IMR-90 (cell line): Measurements from ENCODE around the gene INSL3. TPM values are rescaled to one million over a fixed set of nuclear protein-coding genes. Genes with fewer than 3 reads are reported as not detected.

Source experiments
- ATAC-seq: fragments of 200-7000 bp; cut with Tn5 transposase; 2 replicates; pipeline ENCODE4 v1.9.1; 2020; ENCODE audit warnings: low read depth, mild to moderate bottlenecking, moderate library complexity
- BruUV-seq: library from RNA; stranded (reverse); fragments of 400-500 nt; replicated peaks from 2 replicates; lab custom pipeline; 2021; lab: Mats Ljungman, UMichigan
- CTCF ChIA-PET: fragments of 300-600 bp; formaldehyde crosslinking; extraction: SDS; loops from one replicate; lab custom pipeline; 2021; ENCODE audit warnings: antibody characterized with exemption; lab: Yijun Ruan, JAX
- POLR2A ChIA-PET: fragments of 300-600 bp; sonication (Branson Sonifier 250); formaldehyde crosslinking; loops from one replicate; lab custom pipeline; 2022; ENCODE audit warnings: antibody characterized with exemption; ENCODE audit not compliant: unreplicated experiment; lab: Charles Lee
- DNase-seq: peaks from one replicate; pipeline ENCODE4 v3.0.0; 2013
- H2AFZ ChIP-seq: replicated peaks from 2 replicates; pipeline ENCODE3; 2013; ENCODE audit warnings: low read length, mild to moderate bottlenecking; ENCODE audit not compliant: poor library complexity
- H2AK5ac ChIP-seq: 2 replicates; pipeline ENCODE4 v1.6.1; 2013; ENCODE audit warnings: low read depth, low read length, inconsistent platforms
- H2AK9ac ChIP-seq: replicated peaks from 2 replicates; pipeline ENCODE3; 2013; ENCODE audit warnings: mild to moderate bottlenecking, low read depth, low read length, moderate library complexity; ENCODE audit not compliant: poor library complexity
- H2BK120ac ChIP-seq: 2 replicates; pipeline ENCODE4 v1.6.1; 2013; ENCODE audit warnings: low read depth, low read length, inconsistent platforms
- H2BK15ac ChIP-seq: 3 replicates; pipeline ENCODE4 v1.6.1; 2013; ENCODE audit warnings: low read depth, low read length, inconsistent platforms
- H2BK20ac ChIP-seq: 2 replicates; pipeline ENCODE4 v1.6.1; 2013; ENCODE audit warnings: low read depth, mild to moderate bottlenecking, inconsistent platforms, low read length, moderate library complexity
- H2BK5ac ChIP-seq: 2 replicates; pipeline ENCODE4 v1.6.1; 2013; ENCODE audit warnings: mild to moderate bottlenecking, low read depth, low read length, inconsistent platforms; ENCODE audit not compliant: poor library complexity, severe bottlenecking
- H3K14ac ChIP-seq: replicated peaks from 2 replicates; pipeline ENCODE4 v1.6.1; 2013; ENCODE audit warnings: low read depth, low read length, inconsistent platforms
- H3K18ac ChIP-seq: 2 replicates; pipeline ENCODE4 v1.6.1; 2013; ENCODE audit warnings: low read depth, low read length, control low read depth
- H3K23ac ChIP-seq: 2 replicates; pipeline ENCODE4 v1.6.1; 2013; ENCODE audit warnings: low read depth, low read length, inconsistent platforms
- H3K27ac ChIP-seq: 2 replicates; pipeline ENCODE4 v1.5.1; 2013; ENCODE audit warnings: mild to moderate bottlenecking, control low read depth, low read length; ENCODE audit not compliant: insufficient read depth
- H3K27me3 ChIP-seq: 2 replicates; pipeline ENCODE4 v1.6.1; 2013; ENCODE audit warnings: low read length; ENCODE audit not compliant: control insufficient read depth, insufficient read depth
- H3K36me3 ChIP-seq: 2 replicates; pipeline ENCODE4 v1.6.1; 2013; ENCODE audit warnings: low read length, mixed read lengths; ENCODE audit not compliant: control insufficient read depth, insufficient read depth
- H3K4ac ChIP-seq: 2 replicates; pipeline ENCODE4 v1.6.1; 2013; ENCODE audit warnings: low read depth, low read length, inconsistent platforms
- H3K4me1 ChIP-seq: 2 replicates; pipeline ENCODE4 v1.6.1; 2013; ENCODE audit warnings: low read length, mixed read lengths; ENCODE audit not compliant: control insufficient read depth, insufficient read depth
- H3K4me2 ChIP-seq: 2 replicates; pipeline ENCODE4 v1.6.1; 2013; ENCODE audit warnings: low read depth, mild to moderate bottlenecking, control low read depth, low read length, moderate library complexity
- H3K4me3 ChIP-seq: 2 replicates; pipeline ENCODE4 v1.5.1; 2013; ENCODE audit warnings: low read depth, mild to moderate bottlenecking, control low read depth, low read length, moderate library complexity; ENCODE audit not compliant: insufficient read depth
- H3K56ac ChIP-seq: 2 replicates; pipeline ENCODE4 v1.6.1; 2013; ENCODE audit warnings: low read length, inconsistent platforms; ENCODE audit not compliant: insufficient read depth; ENCODE audit errors: extremely low read depth
- H3K79me1 ChIP-seq, 2 experiments: 2 replicates each; pipeline ENCODE4 v1.6.1; 2013; ENCODE audit warnings: low read length in 2 of 2, inconsistent platforms in 1 of 2, low read depth in 1 of 2
- H3K9ac ChIP-seq: 2 replicates; pipeline ENCODE4 v1.6.1; 2013; ENCODE audit warnings: low read depth, low read length, control low read depth
- H3K9me1 ChIP-seq: 2 replicates; pipeline ENCODE4 v1.6.1; 2013; ENCODE audit warnings: low read length, inconsistent platforms; ENCODE audit not compliant: insufficient read depth
- H3K9me3 ChIP-seq: 2 replicates; pipeline ENCODE4 v1.6.1; 2013; ENCODE audit warnings: low read length; ENCODE audit not compliant: control insufficient read depth, insufficient read depth
- H4K20me1 ChIP-seq: 2 replicates; pipeline ENCODE4 v1.6.1; 2013; ENCODE audit warnings: low read length, inconsistent platforms; ENCODE audit not compliant: insufficient read depth
- H4K5ac ChIP-seq: 2 replicates; pipeline ENCODE4 v1.6.1; 2013; ENCODE audit warnings: mild to moderate bottlenecking, low read depth, low read length, control low read depth
- H4K8ac ChIP-seq, 2 experiments: 2 replicates each; pipeline ENCODE4 v1.6.1; 2013; ENCODE audit warnings: low read depth in 2 of 2, low read length in 2 of 2, control low read depth in 1 of 2, inconsistent platforms in 1 of 2
- H4K91ac ChIP-seq: 2 replicates; pipeline ENCODE4 v1.6.1; 2013; ENCODE audit warnings: low read depth, low read length, inconsistent platforms; ENCODE audit not compliant: insufficient read depth
- CEBPB ChIP-seq: IDR thresholded peaks from 2 replicates; pipeline ENCODE4 v1.6.1; 2012; ENCODE audit warnings: low read depth, low read length, improper control_type of control experiment
- CHD1 ChIP-seq: IDR thresholded peaks from 2 replicates; pipeline ENCODE4 v1.6.1; 2012; ENCODE audit warnings: low read depth, low read length, improper control_type of control experiment
- FOS ChIP-seq: fragments of 150-350 bp; IDR thresholded peaks from 2 replicates; pipeline ENCODE4 v1.6.1; 2016; ENCODE audit warnings: low read depth, low read length
- MAFK ChIP-seq: IDR thresholded peaks from 2 replicates; pipeline ENCODE4 v1.6.1; 2012; ENCODE audit warnings: low read depth, low read length, improper control_type of control experiment
- MAZ ChIP-seq: IDR thresholded peaks from 2 replicates; pipeline ENCODE4 v1.6.1; 2012; ENCODE audit warnings: low read depth, mild to moderate bottlenecking, low read length, improper control_type of control experiment, moderate library complexity, borderline replicate concordance
- MXI1 ChIP-seq: IDR thresholded peaks from 2 replicates; pipeline ENCODE4 v1.6.1; 2012; ENCODE audit warnings: low read depth, mild to moderate bottlenecking, low read length, moderate library complexity, borderline replicate concordance
- NFE2L2 ChIP-seq: fragments of 150-350 bp; IDR thresholded peaks from 2 replicates; pipeline ENCODE4 v1.6.1; 2016; ENCODE audit warnings: low read depth, mild to moderate bottlenecking, low read length
- RAD21 ChIP-seq: IDR thresholded peaks from 2 replicates; pipeline ENCODE4 v1.6.1; 2012; ENCODE audit warnings: low read length, improper control_type of control experiment
- RCOR1 ChIP-seq: IDR thresholded peaks from 2 replicates; pipeline ENCODE4 v1.6.1; 2012; ENCODE audit warnings: mild to moderate bottlenecking, low read length, improper control_type of control experiment; ENCODE audit not compliant: insufficient replicate concordance
- RFX5 ChIP-seq: IDR thresholded peaks from 2 replicates; pipeline ENCODE4 v1.8.0; 2012; ENCODE audit warnings: low read depth, mild to moderate bottlenecking, low read length, moderate library complexity
- SMC3 ChIP-seq: fragments of 150-350 bp; IDR thresholded peaks from 2 replicates; pipeline ENCODE4 v1.6.1; 2016; ENCODE audit warnings: low read depth, mild to moderate bottlenecking, antibody characterized with exemption, low read length, moderate library complexity
- WGBS, 2 experiments: methylation state at CpG; one replicate each; pipeline versions ENCODE4 v1.1.5 to v1.1.7; 2013; ENCODE audit warnings: missing lambda C conversion rate in 2 of 2; ENCODE audit not compliant: insufficient read length in 1 of 2; ENCODE audit errors: extremely low coverage in 2 of 2; 5-methylcytosine and 5-hydroxymethylcytosine counted together
- dilution Hi-C: fragments of 300-500 bp; cut with HindIII; formaldehyde crosslinking; loops from one replicate; pipeline ENCODE4 v1.14.3; 2018; ENCODE audit warnings: low sequenced_read_pairs; ENCODE audit not compliant: unreplicated experiment
- in situ Hi-C: fragments of 300-500 bp; cut with MboI; formaldehyde crosslinking; loops from 3 replicates; pipeline ENCODE4 v1.14.3; 2019; ENCODE audit warnings: low sequenced_read_pairs, inconsistent platforms, mixed read lengths
- intact Hi-C: fragments of 100-400 bp; cut with micrococcal nuclease; formaldehyde crosslinking; loops from 2 replicates; pipeline ENCODE4 v1.10.0; 2022
- polyA plus RNA-seq, 3 experiments: library from polyadenylated mRNA; depleted of rRNA; stranded (reverse); fragments of >200 nt; gene quantifications; 2 replicates each; pipeline ENCODE4 v1.2.3, GENCODE V29; 2012; ENCODE audit warnings: low replicate concordance in 1 of 3
- total RNA-seq: library from RNA; depleted of rRNA; stranded (reverse); fragments of >200 nt; gene quantifications from 2 replicates; pipeline ENCODE4 v1.2.3, GENCODE V29; 2012
- TF ChIP-seq, protein P1 (sequence below): fragments of 150-350 bp; IDR thresholded peaks from 2 replicates; pipeline ENCODE4 v1.6.1; 2016; ENCODE audit warnings: low read depth, mild to moderate bottlenecking, low read length, moderate library complexity, borderline replicate concordance
- TF ChIP-seq, protein P2 (sequence below): conservative IDR thresholded peaks from 2 replicates; pipeline ENCODE4 v1.5.1; 2012; ENCODE audit warnings: mild to moderate bottlenecking, low read depth, low read length, improper control_type of control experiment

INSL3 gene
- total and polyA plus RNA-seq, 2 of the 4 experiments (the other 2 are of a cell fraction): not detected

DNA sequence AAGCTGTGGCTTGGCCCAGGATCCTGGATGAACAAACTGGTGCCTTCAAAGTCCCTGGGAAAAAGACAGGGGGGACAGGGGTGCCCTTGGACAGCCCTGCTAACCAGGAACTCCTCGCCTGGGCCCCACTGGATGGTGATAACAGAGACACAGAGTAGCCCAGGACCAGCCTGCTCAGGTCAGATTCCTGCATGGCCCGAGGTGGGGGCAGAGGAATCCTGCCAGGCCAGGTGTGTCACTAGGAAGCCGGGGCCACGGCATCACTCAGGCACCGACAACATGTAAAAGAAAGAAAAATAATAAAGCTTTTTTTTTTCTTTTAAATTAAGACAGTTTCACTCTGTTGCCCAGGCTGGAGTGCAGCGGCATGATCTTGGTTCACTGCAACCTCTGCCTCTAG, 32.7 kb upstream of the INSL3 start:
- Histone ChIP-seq H3K4ac (no peak overlapping the region), H3K79me1 (no peaks in the 10 kb centered on the region), H3K56ac (no peak overlapping the region), H3K9me1 (no peaks in the 10 kb centered on the region), H3K9ac (no peak overlapping the region), H3K14ac (no peak overlapping the region), H4K20me1 (no peaks in the 10 kb centered on the region), H4K5ac (no peak overlapping the region), H4K8ac (no peak overlapping the region), H3K27ac (no peak overlapping the region), H4K91ac (no peak overlapping the region), H3K4me3 (no peak overlapping the region), H3K9me3 (no peaks in the 10 kb centered on the region), H2BK5ac (no peak overlapping the region), H3K36me3 (no peaks in the 10 kb centered on the region), H3K18ac (no peak overlapping the region), H2AK9ac (peak overlapping the region; percentile 15), H2AFZ (no peak overlapping the region), H3K27me3 (no peaks in the 10 kb centered on the region), H2AK5ac (no peak overlapping the region), H3K4me1 (peaks cover 2% of the 10 kb centered on the region; the same call in 1 of the 2 replicates), H3K4me2 (no peak overlapping the region), H2BK120ac (no peak overlapping the region), H2BK15ac (no peak overlapping the region), H3K23ac (no peak overlapping the region), H2BK20ac (no peak overlapping the region)
- no CpG with 5 or more reads among the region's 6 CpGs for WGBS, 2 experiments
- ChIA-PET CTCF (interaction anchor here (1.6 kb wide), 1 partner anchor 87 kb away, joined by 3 read pairs; no protein-coding TSS in a partner anchor), POLR2A (no interaction called here)
- no TSS peak for BruUV-seq
- in situ Hi-C loops (loop anchor here (10.0 kb wide), 2 partner anchors 149 to 399 kb away; no protein-coding TSS in a partner anchor), intact Hi-C loops (loop anchor here (2.0 to 10.0 kb wide), 3 partner anchors 69 to 507 kb away; no protein-coding TSS in a partner anchor), dilution Hi-C loops (no loop called here)
- DNase-seq (no peak), ATAC-seq (no peak)
- TF ChIP-seq CEBPB (no peak), RAD21 (no peak), FOS (no peak), MAFK (no peak), RCOR1 (no peak), RFX5 (no peak), CHD1 (no peak), SMC3 (no peak), NFE2L2 (no peak), MAZ (no peak), MXI1 (no peak)
- TF ChIP-seq, protein P1, sequence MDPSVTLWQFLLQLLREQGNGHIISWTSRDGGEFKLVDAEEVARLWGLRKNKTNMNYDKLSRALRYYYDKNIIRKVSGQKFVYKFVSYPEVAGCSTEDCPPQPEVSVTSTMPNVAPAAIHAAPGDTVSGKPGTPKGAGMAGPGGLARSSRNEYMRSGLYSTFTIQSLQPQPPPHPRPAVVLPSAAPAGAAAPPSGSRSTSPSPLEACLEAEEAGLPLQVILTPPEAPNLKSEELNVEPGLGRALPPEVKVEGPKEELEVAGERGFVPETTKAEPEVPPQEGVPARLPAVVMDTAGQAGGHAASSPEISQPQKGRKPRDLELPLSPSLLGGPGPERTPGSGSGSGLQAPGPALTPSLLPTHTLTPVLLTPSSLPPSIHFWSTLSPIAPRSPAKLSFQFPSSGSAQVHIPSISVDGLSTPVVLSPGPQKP: no peak
- TF ChIP-seq, protein P2, sequence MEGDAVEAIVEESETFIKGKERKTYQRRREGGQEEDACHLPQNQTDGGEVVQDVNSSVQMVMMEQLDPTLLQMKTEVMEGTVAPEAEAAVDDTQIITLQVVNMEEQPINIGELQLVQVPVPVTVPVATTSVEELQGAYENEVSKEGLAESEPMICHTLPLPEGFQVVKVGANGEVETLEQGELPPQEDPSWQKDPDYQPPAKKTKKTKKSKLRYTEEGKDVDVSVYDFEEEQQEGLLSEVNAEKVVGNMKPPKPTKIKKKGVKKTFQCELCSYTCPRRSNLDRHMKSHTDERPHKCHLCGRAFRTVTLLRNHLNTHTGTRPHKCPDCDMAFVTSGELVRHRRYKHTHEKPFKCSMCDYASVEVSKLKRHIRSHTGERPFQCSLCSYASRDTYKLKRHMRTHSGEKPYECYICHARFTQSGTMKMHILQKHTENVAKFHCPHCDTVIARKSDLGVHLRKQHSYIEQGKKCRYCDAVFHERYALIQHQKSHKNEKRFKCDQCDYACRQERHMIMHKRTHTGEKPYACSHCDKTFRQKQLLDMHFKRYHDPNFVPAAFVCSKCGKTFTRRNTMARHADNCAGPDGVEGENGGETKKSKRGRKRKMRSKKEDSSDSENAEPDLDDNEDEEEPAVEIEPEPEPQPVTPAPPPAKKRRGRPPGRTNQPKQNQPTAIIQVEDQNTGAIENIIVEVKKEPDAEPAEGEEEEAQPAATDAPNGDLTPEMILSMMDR: no peak
